Endothelial cell of umbilical vein (primary cell): ENCODE measurements around the gene NID2. TPM values are rescaled to one million over a fixed set of nuclear protein-coding genes. Genes with fewer than 3 reads are reported as not detected.

Experiments
- BruUV-seq: library from RNA; stranded (reverse); fragments of 400-500 nt; replicated peaks from 2 replicates; lab custom pipeline; 2021; lab: Mats Ljungman, UMichigan
- CTCF ChIA-PET: fragments of 300-600, 350-600 bp; sonication (Branson Sonifier 250); formaldehyde crosslinking; loops from one replicate; lab custom pipeline; 2021; ENCODE audit warnings: antibody characterized with exemption, inconsistent platforms; lab: Charles Lee
- POLR2A ChIA-PET: fragments of 300-600, 350-600 bp; sonication (Branson Sonifier 250); formaldehyde crosslinking; loops from one replicate; lab custom pipeline; 2021; ENCODE audit warnings: antibody characterized with exemption, inconsistent platforms; lab: Charles Lee
- DNase-seq: peaks from one replicate; pipeline ENCODE4 v3.0.0-alpha.2; 2011; ENCODE audit warnings: low read depth, low spot score
- FAIRE-seq: peaks from 2 replicates; lab custom pipeline; 2011; peaks lifted over from hg19 to GRCh38; lab: Jason Lieb, UNC
- H2AFZ ChIP-seq: 2 replicates; pipeline ENCODE4 v1.6.0; 2012; ENCODE audit warnings: low read depth, low read length, control low read depth, inconsistent platforms
- H3K27ac ChIP-seq: 2 replicates; pipeline ENCODE4 v1.5.1; 2011; ENCODE audit warnings: low read depth, mild to moderate bottlenecking, control low read depth, low read length, moderate library complexity; ENCODE audit not compliant: insufficient read depth
- H3K27me3 ChIP-seq, 2 experiments: 2 replicates each; pipeline versions ENCODE4 v1.6.0 to v1.6.1; 2011; ENCODE audit warnings: low read length in 2 of 2, mixed read lengths in 1 of 2; ENCODE audit not compliant: control insufficient read depth in 2 of 2, insufficient read depth in 2 of 2
- H3K36me3 ChIP-seq, 2 experiments: 2 replicates in 1 of 2; 3 replicates in 1 of 2; pipeline ENCODE4 v1.5.1; 2011; ENCODE audit warnings: low read length in 2 of 2, mild to moderate bottlenecking in 1 of 2, moderate library complexity in 1 of 2; ENCODE audit not compliant: control insufficient read depth in 2 of 2, insufficient read depth in 2 of 2; ENCODE audit errors: extremely low read depth in 1 of 2
- H3K4me1 ChIP-seq: 3 replicates; pipeline ENCODE4 v1.5.1; 2011; ENCODE audit warnings: mild to moderate bottlenecking, low read length; ENCODE audit not compliant: control insufficient read depth, insufficient read depth; ENCODE audit errors: extremely low read depth
- H3K4me2 ChIP-seq: 2 replicates; pipeline ENCODE4 v1.6.1; 2011; ENCODE audit warnings: low read length, control low read depth, mixed read lengths; ENCODE audit not compliant: insufficient read depth
- H3K4me3 ChIP-seq, 3 experiments: fragments of 200-600 bp in 1 of 3; sonication (generic), shearing (Covaris generic) in 1 of 3; replicated peaks in 1 of 3; 2 replicates each; pipeline ENCODE4 v1.5.1; 2011 to 2016; ENCODE audit warnings: control low read depth in 3 of 3, low read length in 3 of 3, mild to moderate bottlenecking in 2 of 3, inconsistent platforms in 1 of 3, low read depth in 1 of 3, moderate library complexity in 1 of 3; ENCODE audit not compliant: insufficient read depth in 1 of 3
- H3K79me2 ChIP-seq: 2 replicates; pipeline ENCODE4 v1.6.0; 2012; ENCODE audit warnings: low read length, inconsistent platforms; ENCODE audit not compliant: control insufficient read depth, insufficient read depth
- H3K9ac ChIP-seq: replicated peaks from 2 replicates; pipeline ENCODE3; 2011; ENCODE audit warnings: low read length, control low read depth; ENCODE audit not compliant: insufficient read depth; ENCODE audit errors: extremely low read depth
- H3K9me1 ChIP-seq: replicated peaks from 3 replicates; pipeline ENCODE4 v1.6.0; 2011; ENCODE audit warnings: mild to moderate bottlenecking, low read length; ENCODE audit not compliant: control insufficient read depth, insufficient read depth; ENCODE audit errors: extremely low read depth
- H3K9me3 ChIP-seq: replicated peaks from 2 replicates; pipeline ENCODE4 v1.5.1; 2012; ENCODE audit warnings: low read length, inconsistent platforms; ENCODE audit not compliant: control insufficient read depth, insufficient read depth
- H4K20me1 ChIP-seq: replicated peaks from 2 replicates; pipeline ENCODE3; 2011; ENCODE audit warnings: mild to moderate bottlenecking, low read length; ENCODE audit not compliant: control insufficient read depth, insufficient read depth; ENCODE audit errors: extremely low read depth
- CTCF ChIP-seq, 2 donors: IDR thresholded peaks; 1 replicate in 1 of 2; 2 replicates in 1 of 2; pipeline ENCODE4 v1.5.1; 2011; ENCODE audit warnings: low read length in 2 of 2, mild to moderate bottlenecking in 2 of 2, moderate library complexity in 2 of 2, control low read depth in 1 of 2, inconsistent platforms in 1 of 2, low read depth in 1 of 2; ENCODE audit not compliant: insufficient read depth in 1 of 2; ENCODE audit errors: extremely low read depth in 1 of 2
- FOS ChIP-seq: IDR thresholded peaks from 2 replicates; pipeline ENCODE4 v1.6.1; 2011; ENCODE audit warnings: mild to moderate bottlenecking, low read length, moderate library complexity, borderline replicate concordance; ENCODE audit not compliant: insufficient read depth
- GATA2 ChIP-seq: IDR thresholded peaks from 2 replicates; pipeline ENCODE4 v1.7.0; 2011; ENCODE audit warnings: low read depth, mild to moderate bottlenecking, moderate library complexity, mixed read lengths, low read length; ENCODE audit not compliant: insufficient read length, insufficient read depth
- MAX ChIP-seq: IDR thresholded peaks from 2 replicates; pipeline ENCODE4 v1.6.1; 2011; ENCODE audit not compliant: insufficient read depth, insufficient read length
- MYC ChIP-seq: IDR thresholded peaks from one replicate; pipeline ENCODE4 v1.6.1; 2011; ENCODE audit warnings: mild to moderate bottlenecking, low read depth, low read length
- POLR2A ChIP-seq: IDR thresholded peaks from 2 replicates; pipeline ENCODE4 v1.6.1; 2012; ENCODE audit warnings: low read depth, mild to moderate bottlenecking, control low read depth, low read length
- POLR2AphosphoS5 ChIP-seq: IDR thresholded peaks from 2 replicates; pipeline ENCODE4 v1.6.1; 2012; ENCODE audit warnings: low read depth, mild to moderate bottlenecking, control low read depth, low read length, moderate library complexity; ENCODE audit not compliant: insufficient read depth
- dilution Hi-C: fragments of 300-500 bp; cut with MboI; formaldehyde crosslinking; loops from one replicate; pipeline ENCODE4 v1.15.0; 2019; ENCODE audit warnings: low sequenced_read_pairs; ENCODE audit not compliant: extremely low pct_ligation_motif_present
- intact Hi-C: fragments of 100-400 bp; cut with micrococcal nuclease; formaldehyde crosslinking; loops from one replicate; pipeline ENCODE4 v1.10.0; 2022
- polyA plus RNA-seq, 4 experiments: library from polyadenylated mRNA; depleted of rRNA in 3 of 4; stranded (reverse) in 3 of 4; unstranded in 1 of 4; fragments of >200 nt; gene quantifications; 2 replicates each; pipeline versions ENCODE4 v1.2.1 to v1.2.3, GENCODE V29; 2011 to 2012; ENCODE audit warnings: missing spikeins in 1 of 4
- total RNA-seq: library from RNA; stranded (reverse); gene quantifications from 2 replicates; pipeline ENCODE4 v1.2.3, GENCODE V29; 2021

Gene NID2
- total and polyA plus RNA-seq, 2 donors (not counting 3 experiments of a cell fraction or from before 2014, with no cell fraction given) = 22.5 to 56.7 TPM

- no peaks in the 10 kb centered on the region for H4K20me1 ChIP-seq
- H3K27me3 ChIP-seq = peaks cover 0 to 9% of the 10 kb centered on the region in 2 experiments
- ChIA-PET POLR2A (no interaction called here), CTCF (interaction anchor here (1.3 to 1.5 kb wide), 3 partner anchors 10 to 125 kb away, joined by 3 to 5 read pairs (median 4); no protein-coding TSS in a partner anchor)
- no peak overlapping the region for H3K27ac ChIP-seq
- no peaks in the 10 kb centered on the region for H3K9me1 ChIP-seq
- H3K9me3 ChIP-seq = no peaks in the 10 kb centered on the region
- intact Hi-C loops (no loop called here), dilution Hi-C loops (no loop called here)
- H3K9ac ChIP-seq = no peak overlapping the region
- no peak for FAIRE-seq
- BruUV-seq = no TSS peak
- no peaks in the 10 kb centered on the region for H3K79me2 ChIP-seq
- H3K36me3 ChIP-seq = no peaks in the 10 kb centered on the region
- H3K4me2 ChIP-seq = no peak overlapping the region
- no peak for DNase-seq
- TF ChIP-seq GATA2 (no peak), CTCF (IDR thresholded peaks at IDR 0.05; ENCODE audit: extremely low read depth in 1 of 2, insufficient read depth in 1 of 2, low read depth in 1 of 2, low read length in 2 of 2) (no peak), POLR2A (no peak), FOS (no peak), MAX (no peak), POLR2AphosphoS5 (no peak), MYC (no peak)
- no peak overlapping the region for H2AFZ ChIP-seq
- H3K4me1 ChIP-seq = no peaks in the 10 kb centered on the region
- H3K4me3 ChIP-seq = no peak overlapping the region
Measured at GRCh38 chr14:52103416-52103815, 34.6 kb upstream of the NID2 start.
